Mesodermal cell (in vitro differentiated cells): Measurements from ENCODE around the gene TMEM63C.

Source experiments
- H3K27ac ChIP-seq: 2 replicates; pipeline ENCODE4 v1.7.0; 2013; ENCODE audit warnings: mild to moderate bottlenecking, low read depth, low read length, moderate library complexity; ENCODE audit not compliant: severe bottlenecking
- H3K36me3 ChIP-seq: 2 replicates; pipeline ENCODE4 v1.7.1; 2013; ENCODE audit warnings: mild to moderate bottlenecking, low read length, moderate library complexity; ENCODE audit not compliant: control insufficient read depth, insufficient read depth
- H3K4me1 ChIP-seq: one replicate; pipeline ENCODE4 v1.7.1; 2013; ENCODE audit warnings: mild to moderate bottlenecking, low read length; ENCODE audit not compliant: insufficient read depth, control insufficient read depth, poor library complexity, severe bottlenecking
- H3K4me3 ChIP-seq: 2 replicates; pipeline ENCODE4 v1.7.0; 2013; ENCODE audit warnings: low read length, control low read depth, mild to moderate bottlenecking; ENCODE audit not compliant: insufficient read depth, poor library complexity, severe bottlenecking; ENCODE audit errors: extremely low read depth
- H3K9me3 ChIP-seq: 2 replicates; pipeline ENCODE4 v1.7.1; 2013; ENCODE audit warnings: mild to moderate bottlenecking, low read length, moderate library complexity; ENCODE audit not compliant: control insufficient read depth
- whole genome bisulfite sequencing, 2 experiments: methylation state at CpG; one replicate each; pipeline ENCODE4 v1.1.5; 2013; ENCODE audit warnings: missing lambda C conversion rate in 2 of 2; ENCODE audit not compliant: insufficient coverage in 2 of 2; 5-methylcytosine and 5-hydroxymethylcytosine counted together

Gene TMEM63C

DNA sequence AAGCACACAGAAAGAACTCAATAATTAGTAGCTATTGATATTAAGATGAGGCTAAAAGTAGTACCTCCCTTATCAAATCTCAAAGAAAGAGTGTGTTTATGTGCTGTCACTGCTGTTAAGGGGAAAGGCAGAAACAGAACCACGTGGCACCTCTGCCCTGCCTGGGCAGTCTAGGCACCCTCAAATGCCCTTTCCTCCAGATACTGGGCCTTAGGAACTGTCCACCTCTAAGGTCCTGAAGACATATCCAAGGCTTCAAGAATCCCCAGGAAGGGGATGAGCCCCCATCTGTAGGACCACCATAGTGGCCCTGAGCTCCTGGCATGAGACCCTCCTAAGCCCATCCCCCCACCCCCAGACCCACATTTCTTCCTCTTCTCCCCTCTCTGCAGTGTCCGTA, 60.4 kb downstream of the TMEM63C start:
- WGBS, 2 experiments: 100% methylated on average over 1 of the region's 2 CpGs
- no peak overlapping the region for H3K4me3 ChIP-seq

DNA sequence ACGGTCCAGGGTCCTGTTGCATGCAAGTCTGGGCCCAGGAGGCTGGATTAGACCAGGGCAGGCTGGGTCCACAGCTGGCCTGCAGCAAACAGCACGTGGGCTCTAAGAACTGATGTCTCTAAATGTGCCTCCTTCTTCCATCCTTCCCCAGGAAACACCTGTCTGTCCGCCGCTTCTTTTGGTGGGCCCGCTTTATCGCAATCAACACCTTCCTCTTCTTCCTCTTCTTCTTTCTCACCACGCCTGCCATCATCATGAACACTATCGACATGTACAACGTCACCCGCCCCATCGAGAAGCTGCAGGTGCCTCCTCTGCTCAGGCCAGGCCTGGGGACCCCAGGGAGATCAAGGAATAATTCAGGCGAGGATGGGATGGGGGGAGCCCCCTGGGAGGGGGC, 61.2 kb downstream of the TMEM63C start:
- Histone ChIP-seq H3K36me3 (no peaks in the 10 kb centered on the region), H3K4me3 (no peak overlapping the region), H3K9me3 (no peaks in the 10 kb centered on the region), H3K4me1 (no peaks in the 10 kb centered on the region), H3K27ac (no peak overlapping the region)
- 86 to 87% methylated on average over 10 to 12 of the region's 12 CpGs for WGBS, 2 experiments

More for the DNA sequence above, 60.4 kb downstream of the TMEM63C start:
- Histone ChIP-seq H3K9me3 (no peaks in the 10 kb centered on the region), H3K36me3 (no peaks in the 10 kb centered on the region), H3K4me1 (no peaks in the 10 kb centered on the region), H3K27ac (no peak overlapping the region)

DNA sequence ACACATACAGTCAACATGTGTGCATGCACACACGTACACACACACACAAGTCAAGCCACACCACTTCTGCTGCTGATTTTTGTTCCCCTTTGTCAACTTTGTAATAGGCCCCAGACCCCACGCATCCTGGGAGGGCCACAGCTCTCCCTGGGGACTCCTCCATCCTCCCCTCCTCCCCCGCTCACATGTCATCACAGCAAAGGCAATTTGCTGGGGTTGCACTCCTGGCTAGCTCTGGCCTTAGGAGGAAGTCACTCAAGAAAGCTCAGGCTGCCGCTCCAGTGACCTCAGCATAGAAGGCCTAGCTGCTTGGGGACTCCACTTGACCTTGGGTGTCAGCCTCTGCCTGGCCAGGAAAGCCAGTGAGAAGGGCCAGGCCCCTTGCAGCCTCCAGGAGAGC, 62.3 kb downstream of the TMEM63C start:
- Histone ChIP-seq H3K27ac (no peak overlapping the region), H3K4me1 (no peaks in the 10 kb centered on the region), H3K36me3 (no peaks in the 10 kb centered on the region), H3K4me3 (no peak overlapping the region), H3K9me3 (no peaks in the 10 kb centered on the region)
- 89 to 91% methylated on average over 4 of the region's 4 CpGs for WGBS, 2 experiments

DNA sequence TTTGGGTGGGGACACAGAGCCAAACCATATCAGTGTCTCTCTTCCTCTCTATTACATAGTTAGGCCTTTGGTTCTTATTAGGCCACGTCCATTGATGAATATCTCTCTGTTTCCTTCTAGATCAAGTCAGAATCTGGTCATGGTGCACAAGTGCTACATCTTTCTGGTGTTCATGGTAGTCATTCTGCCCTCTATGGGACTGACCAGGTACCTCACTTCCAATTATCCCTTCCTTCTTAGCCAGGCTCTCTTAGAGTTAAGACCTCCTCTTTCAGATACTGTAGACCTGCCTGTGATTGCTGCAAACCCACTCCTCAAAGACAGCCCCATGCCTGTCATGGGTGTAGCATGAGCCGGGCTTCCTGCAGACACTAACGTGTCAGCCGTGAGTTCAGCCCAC, 64.2 kb downstream of the TMEM63C start:
- no peaks in the 10 kb centered on the region for H3K9me3 ChIP-seq
- H3K36me3 ChIP-seq: no peaks in the 10 kb centered on the region
- H3K4me3 ChIP-seq: no peak overlapping the region
- H3K4me1 ChIP-seq: no peaks in the 10 kb centered on the region
- 72 to 91% methylated on average over 4 of the region's 4 CpGs for WGBS, 2 experiments
- no peak overlapping the region for H3K27ac ChIP-seq

DNA sequence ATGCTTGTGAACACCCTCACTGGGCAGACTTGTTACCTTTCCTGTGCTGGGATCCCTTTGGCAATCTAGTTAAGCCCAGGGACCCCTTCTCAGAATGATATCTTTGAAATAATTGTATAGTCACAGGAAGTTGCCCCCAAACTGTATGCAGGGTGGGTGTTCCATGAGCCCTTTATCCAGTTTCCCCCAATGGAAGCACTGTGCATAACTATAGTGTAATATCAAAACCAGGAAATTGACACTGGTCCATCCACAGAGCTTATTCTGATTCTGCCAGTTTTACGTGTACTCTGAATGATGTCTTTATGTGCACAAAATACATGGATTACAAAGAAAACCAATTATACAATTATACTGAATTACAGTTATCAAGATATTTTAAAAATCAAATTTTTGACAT, 65.2 kb downstream of the TMEM63C start:
- WGBS, 2 experiments: no CpG with 5 or more reads among the region's 1 CpG

DNA sequence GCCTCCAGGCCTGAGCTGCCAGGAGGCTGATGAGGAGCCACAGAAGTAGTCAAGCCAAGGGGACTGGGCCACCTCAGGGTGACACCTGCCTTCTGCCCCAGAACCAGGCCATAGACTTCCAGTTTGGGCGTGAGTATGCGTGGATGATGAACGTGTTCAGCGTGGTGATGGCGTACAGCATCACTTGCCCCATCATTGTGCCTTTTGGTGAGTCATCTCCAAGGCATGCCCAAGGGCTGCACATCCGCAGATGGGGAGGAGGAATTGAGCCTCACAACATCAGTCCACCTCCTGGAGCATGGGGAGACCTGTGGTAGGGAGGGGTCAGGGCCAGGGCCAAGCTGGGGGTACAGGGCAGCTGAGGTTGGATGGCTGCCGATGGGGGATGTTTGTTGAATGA, 67.1 kb downstream of the TMEM63C start:
- Histone ChIP-seq H3K9me3 (no peaks in the 10 kb centered on the region), H3K4me3 (no peak overlapping the region), H3K4me1 (no peaks in the 10 kb centered on the region), H3K27ac (no peak overlapping the region), H3K36me3 (no peaks in the 10 kb centered on the region)
- 92 to 94% methylated on average over 6 to 7 of the region's 7 CpGs for WGBS, 2 experiments

More for the DNA sequence above, 65.2 kb downstream of the TMEM63C start:
- Histone ChIP-seq H3K4me3 (no peak overlapping the region), H3K36me3 (no peaks in the 10 kb centered on the region), H3K4me1 (no peaks in the 10 kb centered on the region), H3K9me3 (no peaks in the 10 kb centered on the region), H3K27ac (no peak overlapping the region)

DNA sequence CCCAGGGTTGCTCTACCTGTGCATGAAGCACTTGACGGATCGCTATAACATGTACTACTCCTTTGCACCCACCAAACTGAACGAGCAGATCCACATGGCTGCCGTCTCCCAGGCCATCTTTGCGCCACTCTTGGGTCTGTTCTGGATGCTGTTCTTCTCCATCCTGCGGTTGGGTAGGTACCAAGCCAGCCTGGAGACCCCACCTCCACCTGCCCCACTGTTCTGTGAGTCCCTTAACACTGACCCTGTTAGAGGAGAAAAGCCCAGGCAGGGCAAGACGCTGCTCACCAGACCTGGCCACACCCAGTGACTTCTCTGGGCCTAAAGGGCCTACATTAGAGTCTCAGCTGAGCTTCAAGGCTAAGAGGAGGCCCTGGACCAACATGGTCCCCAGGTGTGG, 67.7 kb downstream of the TMEM63C start:
- Histone ChIP-seq H3K36me3 (no peaks in the 10 kb centered on the region), H3K4me3 (no peak overlapping the region)
- WGBS, 2 experiments: 92 to 94% methylated on average over 7 of the region's 7 CpGs

DNA sequence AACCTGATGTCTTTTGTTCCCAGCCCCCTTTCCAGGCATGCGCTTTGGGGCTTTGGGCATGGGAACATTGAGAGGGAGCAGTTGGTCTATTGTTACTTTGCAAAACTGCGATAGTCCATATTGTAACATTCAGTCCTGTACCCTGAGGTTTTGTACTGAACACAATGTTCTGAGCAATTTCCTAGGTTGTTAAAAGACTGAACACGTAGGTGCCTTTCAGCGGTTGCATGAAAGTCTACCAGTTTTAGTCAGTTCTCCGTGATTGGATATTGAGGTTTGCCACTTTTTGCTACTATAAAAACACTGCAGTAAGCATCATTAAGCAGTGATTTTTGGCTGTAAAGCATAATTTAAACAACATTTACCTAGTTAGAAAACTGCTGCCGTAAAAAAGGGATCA, 69.3 kb downstream of the TMEM63C start:
- Histone ChIP-seq H3K4me1 (no peaks in the 10 kb centered on the region), H3K9me3 (no peaks in the 10 kb centered on the region), H3K36me3 (no peaks in the 10 kb centered on the region), H3K4me3 (no peak overlapping the region), H3K27ac (no peak overlapping the region)
- 83 to 91% methylated on average over 1 to 5 of the region's 6 CpGs for WGBS, 2 experiments

More for the DNA sequence above, 67.7 kb downstream of the TMEM63C start:
- Histone ChIP-seq H3K9me3 (no peaks in the 10 kb centered on the region), H3K4me1 (no peaks in the 10 kb centered on the region), H3K27ac (no peak overlapping the region)

DNA sequence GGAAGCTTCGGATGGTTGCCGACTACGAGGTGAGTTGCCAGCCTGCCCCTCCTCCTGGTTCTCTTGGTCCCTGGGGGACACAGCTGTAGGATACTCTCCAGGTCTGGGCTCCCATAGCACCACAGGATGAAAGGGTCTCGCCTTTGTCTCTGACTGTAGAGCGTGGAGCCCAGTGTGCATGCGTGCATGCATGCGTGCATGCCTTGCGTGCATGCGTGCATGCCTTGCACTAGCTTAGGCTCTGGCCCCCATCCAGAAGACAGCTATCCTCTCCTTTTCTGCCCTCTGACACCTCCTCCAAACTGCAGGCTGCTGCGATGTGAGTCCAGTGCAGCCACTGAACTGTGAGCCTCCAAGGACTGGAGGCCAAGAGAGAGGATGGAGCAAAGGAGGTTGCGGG, 70.3 kb downstream of the TMEM63C start:
- Histone ChIP-seq H3K4me1 (no peaks in the 10 kb centered on the region), H3K9me3 (no peaks in the 10 kb centered on the region), H3K4me3 (no peak overlapping the region), H3K27ac (no peak overlapping the region), H3K36me3 (no peaks in the 10 kb centered on the region)
- WGBS, 2 experiments: 94 to 96% methylated on average over 9 of the region's 11 CpGs

DNA sequence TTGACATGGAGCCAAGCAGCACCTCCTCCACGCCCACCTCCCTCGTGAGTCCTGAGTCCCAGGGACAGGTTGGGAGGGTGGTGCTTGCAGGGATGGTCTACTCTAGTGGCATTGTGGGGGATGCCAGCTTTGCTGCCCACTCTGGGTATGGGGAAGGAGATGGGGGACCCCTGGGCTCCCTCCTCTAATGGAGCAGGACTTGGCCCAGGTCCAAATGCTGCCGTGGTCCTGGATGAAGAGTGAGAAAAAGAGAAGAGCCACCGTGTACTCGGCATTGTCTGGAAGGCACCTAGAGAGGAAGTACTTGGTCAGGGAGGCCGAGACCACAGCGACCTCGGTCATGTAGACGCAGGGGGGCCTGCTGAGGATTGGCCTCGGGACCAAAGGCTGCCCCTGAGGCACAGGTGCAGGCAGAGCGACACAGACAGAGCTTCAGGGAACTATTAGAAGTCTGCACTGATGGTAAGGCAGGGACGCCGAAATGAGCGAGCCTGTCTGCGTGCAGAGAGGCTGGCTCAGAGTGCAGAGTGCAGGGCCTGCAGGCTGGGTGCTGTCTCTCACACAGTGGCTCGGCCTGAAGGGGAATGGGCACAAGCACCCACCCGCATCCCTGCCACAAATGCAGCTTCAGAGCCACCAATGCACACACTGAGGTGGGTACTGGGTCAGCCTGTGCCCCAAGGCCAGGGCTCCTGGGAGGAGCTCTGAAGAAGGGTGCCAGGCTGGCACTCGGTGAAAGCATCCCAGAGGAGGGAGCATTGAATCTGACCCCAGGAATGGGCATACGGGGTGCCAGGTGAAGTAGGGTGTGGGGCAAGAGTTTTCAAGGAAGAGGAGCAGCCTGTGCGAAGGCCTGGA, 72.0 kb downstream of the TMEM63C start:
- H3K27ac ChIP-seq: no peak overlapping the region
- no peak overlapping the region for H3K4me3 ChIP-seq
- H3K36me3 ChIP-seq: no peaks in the 10 kb centered on the region
- no peaks in the 10 kb centered on the region for H3K4me1 ChIP-seq
- no peaks in the 10 kb centered on the region for H3K9me3 ChIP-seq
- 88 to 89% methylated on average over 19 to 20 of the region's 20 CpGs for WGBS, 2 experiments

DNA sequence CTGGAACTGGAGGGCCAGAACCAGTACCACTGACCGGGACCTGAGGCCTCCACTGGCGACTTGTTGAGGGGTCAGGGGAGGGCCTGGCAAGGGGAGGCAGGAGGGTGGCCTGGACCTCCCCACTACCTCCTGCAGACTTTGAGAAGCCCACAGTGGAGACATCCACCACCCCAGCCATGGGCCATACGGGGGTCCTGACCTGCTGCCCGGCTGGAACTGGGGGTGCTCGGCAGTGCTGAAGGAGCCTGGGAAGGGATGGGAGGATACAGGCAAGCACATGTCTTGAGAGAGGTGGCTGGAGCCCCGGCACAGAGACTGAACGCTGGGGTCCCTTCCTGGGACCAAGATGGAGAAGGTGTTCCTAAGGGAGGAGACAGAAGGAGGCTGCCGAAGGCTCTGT, 75.1 kb downstream of the TMEM63C start:
- Histone ChIP-seq H3K4me1 (no peaks in the 10 kb centered on the region), H3K27ac (no peak overlapping the region), H3K4me3 (no peak overlapping the region), H3K36me3 (no peaks in the 10 kb centered on the region), H3K9me3 (no peaks in the 10 kb centered on the region)
- 92 to 100% methylated on average over 4 to 7 of the region's 8 CpGs for WGBS, 2 experiments
